ENCODE data around the gene SSC5D.

Gene SSC5D

GRCh38 chr19:55486971-55487923 is 989 bp upstream of the SSC5D start (continued):
- TF ChIP-seq, protein P1, sequence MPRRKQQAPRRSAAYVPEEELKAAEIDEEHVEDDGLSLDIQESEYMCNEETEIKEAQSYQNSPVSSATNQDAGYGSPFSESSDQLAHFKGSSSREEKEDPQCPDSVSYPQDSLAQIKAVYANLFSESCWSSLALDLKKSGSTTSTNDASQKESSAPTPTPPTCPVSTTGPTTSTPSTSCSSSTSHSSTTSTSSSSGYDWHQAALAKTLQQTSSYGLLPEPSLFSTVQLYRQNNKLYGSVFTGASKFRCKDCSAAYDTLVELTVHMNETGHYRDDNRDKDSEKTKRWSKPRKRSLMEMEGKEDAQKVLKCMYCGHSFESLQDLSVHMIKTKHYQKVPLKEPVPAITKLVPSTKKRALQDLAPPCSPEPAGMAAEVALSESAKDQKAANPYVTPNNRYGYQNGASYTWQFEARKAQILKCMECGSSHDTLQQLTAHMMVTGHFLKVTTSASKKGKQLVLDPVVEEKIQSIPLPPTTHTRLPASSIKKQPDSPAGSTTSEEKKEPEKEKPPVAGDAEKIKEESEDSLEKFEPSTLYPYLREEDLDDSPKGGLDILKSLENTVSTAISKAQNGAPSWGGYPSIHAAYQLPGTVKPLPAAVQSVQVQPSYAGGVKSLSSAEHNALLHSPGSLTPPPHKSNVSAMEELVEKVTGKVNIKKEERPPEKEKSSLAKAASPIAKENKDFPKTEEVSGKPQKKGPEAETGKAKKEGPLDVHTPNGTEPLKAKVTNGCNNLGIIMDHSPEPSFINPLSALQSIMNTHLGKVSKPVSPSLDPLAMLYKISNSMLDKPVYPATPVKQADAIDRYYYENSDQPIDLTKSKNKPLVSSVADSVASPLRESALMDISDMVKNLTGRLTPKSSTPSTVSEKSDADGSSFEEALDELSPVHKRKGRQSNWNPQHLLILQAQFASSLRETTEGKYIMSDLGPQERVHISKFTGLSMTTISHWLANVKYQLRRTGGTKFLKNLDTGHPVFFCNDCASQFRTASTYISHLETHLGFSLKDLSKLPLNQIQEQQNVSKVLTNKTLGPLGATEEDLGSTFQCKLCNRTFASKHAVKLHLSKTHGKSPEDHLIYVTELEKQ (tag by site-specific recombination; IDR thresholded peaks at IDR 0.05; ENCODE audit: borderline replicate concordance), result no peak
- peak; percentile 58; the same call in 1 of the 2 replicates for TF ChIP-seq ZXDB (tag by site-specific recombination; IDR thresholded peaks at IDR 0.05)
- TF ChIP-seq, protein P2, sequence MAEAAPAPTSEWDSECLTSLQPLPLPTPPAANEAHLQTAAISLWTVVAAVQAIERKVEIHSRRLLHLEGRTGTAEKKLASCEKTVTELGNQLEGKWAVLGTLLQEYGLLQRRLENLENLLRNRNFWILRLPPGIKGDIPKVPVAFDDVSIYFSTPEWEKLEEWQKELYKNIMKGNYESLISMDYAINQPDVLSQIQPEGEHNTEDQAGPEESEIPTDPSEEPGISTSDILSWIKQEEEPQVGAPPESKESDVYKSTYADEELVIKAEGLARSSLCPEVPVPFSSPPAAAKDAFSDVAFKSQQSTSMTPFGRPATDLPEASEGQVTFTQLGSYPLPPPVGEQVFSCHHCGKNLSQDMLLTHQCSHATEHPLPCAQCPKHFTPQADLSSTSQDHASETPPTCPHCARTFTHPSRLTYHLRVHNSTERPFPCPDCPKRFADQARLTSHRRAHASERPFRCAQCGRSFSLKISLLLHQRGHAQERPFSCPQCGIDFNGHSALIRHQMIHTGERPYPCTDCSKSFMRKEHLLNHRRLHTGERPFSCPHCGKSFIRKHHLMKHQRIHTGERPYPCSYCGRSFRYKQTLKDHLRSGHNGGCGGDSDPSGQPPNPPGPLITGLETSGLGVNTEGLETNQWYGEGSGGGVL (tag by site-specific recombination; IDR thresholded peaks at IDR 0.05), result peak; percentile 91
- TF ChIP-seq, protein P3, sequence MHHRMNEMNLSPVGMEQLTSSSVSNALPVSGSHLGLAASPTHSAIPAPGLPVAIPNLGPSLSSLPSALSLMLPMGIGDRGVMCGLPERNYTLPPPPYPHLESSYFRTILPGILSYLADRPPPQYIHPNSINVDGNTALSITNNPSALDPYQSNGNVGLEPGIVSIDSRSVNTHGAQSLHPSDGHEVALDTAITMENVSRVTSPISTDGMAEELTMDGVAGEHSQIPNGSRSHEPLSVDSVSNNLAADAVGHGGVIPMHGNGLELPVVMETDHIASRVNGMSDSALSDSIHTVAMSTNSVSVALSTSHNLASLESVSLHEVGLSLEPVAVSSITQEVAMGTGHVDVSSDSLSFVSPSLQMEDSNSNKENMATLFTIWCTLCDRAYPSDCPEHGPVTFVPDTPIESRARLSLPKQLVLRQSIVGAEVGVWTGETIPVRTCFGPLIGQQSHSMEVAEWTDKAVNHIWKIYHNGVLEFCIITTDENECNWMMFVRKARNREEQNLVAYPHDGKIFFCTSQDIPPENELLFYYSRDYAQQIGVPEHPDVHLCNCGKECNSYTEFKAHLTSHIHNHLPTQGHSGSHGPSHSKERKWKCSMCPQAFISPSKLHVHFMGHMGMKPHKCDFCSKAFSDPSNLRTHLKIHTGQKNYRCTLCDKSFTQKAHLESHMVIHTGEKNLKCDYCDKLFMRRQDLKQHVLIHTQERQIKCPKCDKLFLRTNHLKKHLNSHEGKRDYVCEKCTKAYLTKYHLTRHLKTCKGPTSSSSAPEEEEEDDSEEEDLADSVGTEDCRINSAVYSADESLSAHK (tag by site-specific recombination; IDR thresholded peaks at IDR 0.05), result peak; percentile 32; the same call in 1 of the 2 replicates
- TF ChIP-seq KLF1 (tag by site-specific recombination; IDR thresholded peaks at IDR 0.05), result no peak; the same call in 1 of the 2 replicates
- peak; percentile 40; the same call in 1 of the 2 replicates for TF ChIP-seq GLIS2 (tag by site-specific recombination; IDR thresholded peaks at IDR 0.05)
- peak; percentile 87 for TF ChIP-seq KLF16 (tag by site-specific recombination; IDR thresholded peaks at IDR 0.05)
- TF ChIP-seq IKZF3 (tag by site-specific recombination; IDR thresholded peaks at IDR 0.05), result no peak
- TF ChIP-seq, protein P4, sequence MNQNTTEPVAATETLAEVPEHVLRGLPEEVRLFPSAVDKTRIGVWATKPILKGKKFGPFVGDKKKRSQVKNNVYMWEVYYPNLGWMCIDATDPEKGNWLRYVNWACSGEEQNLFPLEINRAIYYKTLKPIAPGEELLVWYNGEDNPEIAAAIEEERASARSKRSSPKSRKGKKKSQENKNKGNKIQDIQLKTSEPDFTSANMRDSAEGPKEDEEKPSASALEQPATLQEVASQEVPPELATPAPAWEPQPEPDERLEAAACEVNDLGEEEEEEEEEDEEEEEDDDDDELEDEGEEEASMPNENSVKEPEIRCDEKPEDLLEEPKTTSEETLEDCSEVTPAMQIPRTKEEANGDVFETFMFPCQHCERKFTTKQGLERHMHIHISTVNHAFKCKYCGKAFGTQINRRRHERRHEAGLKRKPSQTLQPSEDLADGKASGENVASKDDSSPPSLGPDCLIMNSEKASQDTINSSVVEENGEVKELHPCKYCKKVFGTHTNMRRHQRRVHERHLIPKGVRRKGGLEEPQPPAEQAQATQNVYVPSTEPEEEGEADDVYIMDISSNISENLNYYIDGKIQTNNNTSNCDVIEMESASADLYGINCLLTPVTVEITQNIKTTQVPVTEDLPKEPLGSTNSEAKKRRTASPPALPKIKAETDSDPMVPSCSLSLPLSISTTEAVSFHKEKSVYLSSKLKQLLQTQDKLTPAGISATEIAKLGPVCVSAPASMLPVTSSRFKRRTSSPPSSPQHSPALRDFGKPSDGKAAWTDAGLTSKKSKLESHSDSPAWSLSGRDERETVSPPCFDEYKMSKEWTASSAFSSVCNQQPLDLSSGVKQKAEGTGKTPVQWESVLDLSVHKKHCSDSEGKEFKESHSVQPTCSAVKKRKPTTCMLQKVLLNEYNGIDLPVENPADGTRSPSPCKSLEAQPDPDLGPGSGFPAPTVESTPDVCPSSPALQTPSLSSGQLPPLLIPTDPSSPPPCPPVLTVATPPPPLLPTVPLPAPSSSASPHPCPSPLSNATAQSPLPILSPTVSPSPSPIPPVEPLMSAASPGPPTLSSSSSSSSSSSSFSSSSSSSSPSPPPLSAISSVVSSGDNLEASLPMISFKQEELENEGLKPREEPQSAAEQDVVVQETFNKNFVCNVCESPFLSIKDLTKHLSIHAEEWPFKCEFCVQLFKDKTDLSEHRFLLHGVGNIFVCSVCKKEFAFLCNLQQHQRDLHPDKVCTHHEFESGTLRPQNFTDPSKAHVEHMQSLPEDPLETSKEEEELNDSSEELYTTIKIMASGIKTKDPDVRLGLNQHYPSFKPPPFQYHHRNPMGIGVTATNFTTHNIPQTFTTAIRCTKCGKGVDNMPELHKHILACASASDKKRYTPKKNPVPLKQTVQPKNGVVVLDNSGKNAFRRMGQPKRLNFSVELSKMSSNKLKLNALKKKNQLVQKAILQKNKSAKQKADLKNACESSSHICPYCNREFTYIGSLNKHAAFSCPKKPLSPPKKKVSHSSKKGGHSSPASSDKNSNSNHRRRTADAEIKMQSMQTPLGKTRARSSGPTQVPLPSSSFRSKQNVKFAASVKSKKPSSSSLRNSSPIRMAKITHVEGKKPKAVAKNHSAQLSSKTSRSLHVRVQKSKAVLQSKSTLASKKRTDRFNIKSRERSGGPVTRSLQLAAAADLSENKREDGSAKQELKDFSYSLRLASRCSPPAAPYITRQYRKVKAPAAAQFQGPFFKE (tag by site-specific recombination; IDR thresholded peaks at IDR 0.05; ENCODE audit: borderline replicate concordance), result no peak
- TF ChIP-seq ZNF366 (tag by site-specific recombination; conservative IDR thresholded peaks at IDR 0.05), result peak; percentile 51
- no peak; the same call in 1 of the 2 replicates for TF ChIP-seq MZF1 (tag by site-specific recombination; IDR thresholded peaks at IDR 0.05; ENCODE audit: borderline replicate concordance)
- no peak for TF ChIP-seq ZNF266 (tag by site-specific recombination; IDR thresholded peaks at IDR 0.05; ENCODE audit: low read depth)
- TF ChIP-seq SP7 (tag by site-specific recombination; IDR thresholded peaks at IDR 0.05), result peak; percentile 92
- TF ChIP-seq KLF7 (tag by site-specific recombination; IDR thresholded peaks at IDR 0.05; ENCODE audit: borderline replicate concordance), result 0 out of 2 replicates have a peak, but pooled peaks have one; percentile 19
- TF ChIP-seq BCL11B (tag by site-specific recombination; IDR thresholded peaks at IDR 0.05; ENCODE audit: low read depth), result peak; percentile 82; the same call in 1 of the 2 replicates
- TF ChIP-seq ZBTB10 (tag by site-specific recombination; IDR thresholded peaks at IDR 0.05), result peak; percentile 76
- TF ChIP-seq ZFHX2 (tag by site-specific recombination; conservative IDR thresholded peaks at IDR 0.05), result peak; percentile 67
